Measurements from ENCODE around the gene RUNX3. TPM values are rescaled to one million over a fixed set of nuclear protein-coding genes. Genes with fewer than 3 reads are reported as not detected.
A peak's percentile ranks its signal among the peaks of the same experiment; 100 is the strongest.

RUNX3 gene
- polyA plus RNA-seq, 3 donors = 4.4 to 27.9 (median 6.7) TPM

DNA sequence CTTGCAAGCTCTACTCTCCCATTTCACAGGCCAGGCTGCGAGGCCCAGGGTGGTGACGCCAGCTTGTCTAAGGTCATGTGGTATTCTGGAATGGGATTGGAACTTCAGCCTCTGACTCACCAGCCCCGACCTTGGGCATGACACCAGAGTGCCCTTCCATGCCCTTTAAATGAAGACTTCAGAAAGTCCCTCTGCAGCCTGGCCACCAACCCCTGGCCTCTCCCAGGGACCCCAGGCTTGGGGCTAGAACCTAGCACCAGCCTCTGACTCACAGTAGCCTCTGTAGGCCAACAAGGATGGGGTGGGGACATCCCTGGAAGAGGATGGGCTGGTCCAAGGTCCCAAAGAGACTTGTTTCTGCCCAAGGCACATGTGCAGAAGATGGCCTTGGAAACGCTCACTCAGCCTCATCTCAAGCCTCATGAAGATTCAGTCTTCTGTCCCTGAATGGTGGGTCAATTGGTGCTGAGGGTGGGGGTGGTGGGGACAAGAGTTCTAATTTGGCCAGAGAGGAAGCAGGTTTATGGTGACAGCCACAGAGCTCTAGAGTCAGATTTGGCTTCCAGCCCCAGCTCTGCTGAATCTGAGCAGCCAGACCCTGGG lies 36.1 kb upstream of the RUNX3 start:
- Histone ChIP-seq H3K9ac (ENCODE audit: insufficient read depth, low read length, poor library complexity, severe bottlenecking) (no peak overlapping the region), H3K4me2 (replicated peaks; ENCODE audit: extremely low read depth, low read length, poor library complexity, severe bottlenecking) (no peak overlapping the region), H4K20me1 (ENCODE audit: insufficient read depth, low read length) (no peaks in the 10 kb centered on the region), H3K27ac (ENCODE audit: low read depth in 1 of 2, low read length in 2 of 2) (peak overlapping the region; percentile 13 to 67), H3K9me3 (replicated peaks in 1 of 2; ENCODE audit: control insufficient read depth in 1 of 2, insufficient read depth in 1 of 2, low read length in 2 of 2) (no peaks in the 10 kb centered on the region), H3K4me3 (replicated peaks in 1 of 3; ENCODE audit: low read depth in 2 of 3, low read length in 3 of 3) (no peak overlapping the region), H3K36me3 (replicated peaks in 1 of 2; ENCODE audit: control insufficient read depth in 1 of 2, insufficient read depth in 2 of 2, low read length in 2 of 2) (no peaks in the 10 kb centered on the region), H3K4me1 (ENCODE audit: control insufficient read depth in 1 of 2, insufficient read depth in 2 of 2, low read length in 2 of 2) (peaks cover 33 to 36% of the 10 kb centered on the region in 2 donors), H2AFZ (ENCODE audit: insufficient read depth, low read depth, low read length, poor library complexity, severe bottlenecking) (no peak overlapping the region), H3K27me3 (ENCODE audit: control insufficient read depth in 2 of 2, insufficient read depth in 2 of 2, low read length in 2 of 2) (no peaks in the 10 kb centered on the region), H3K79me2 (ENCODE audit: insufficient read depth, low read length) (no peaks in the 10 kb centered on the region)
- Mint-ChIP-seq H3K4me1 (peaks cover 31% of the 10 kb centered on the region), H3K9me3 (peaks cover 0 to 2% (median 0%) of the 10 kb centered on the region in 7 donors), H3K36me3 (peaks cover 2% of the 10 kb centered on the region in 2 donors), H3K4me3 (no peak overlapping the region), H3K27ac (peak overlapping the region; percentile 33 to 94 (median 82)), H3K27me3 (ENCODE audit: low read depth in 3 of 3) (peaks cover 15 to 16% (median 16%) of the 10 kb centered on the region in 3 donors)
- intact Hi-C loops (cut with micrococcal nuclease) = loop anchor here (2.0 to 5.0 kb wide), 4 partner anchors 34 to 71 kb away; partner anchors contain the start of gene RUNX3 (in 1 of the 2)
- TF ChIP-seq, protein P1, sequence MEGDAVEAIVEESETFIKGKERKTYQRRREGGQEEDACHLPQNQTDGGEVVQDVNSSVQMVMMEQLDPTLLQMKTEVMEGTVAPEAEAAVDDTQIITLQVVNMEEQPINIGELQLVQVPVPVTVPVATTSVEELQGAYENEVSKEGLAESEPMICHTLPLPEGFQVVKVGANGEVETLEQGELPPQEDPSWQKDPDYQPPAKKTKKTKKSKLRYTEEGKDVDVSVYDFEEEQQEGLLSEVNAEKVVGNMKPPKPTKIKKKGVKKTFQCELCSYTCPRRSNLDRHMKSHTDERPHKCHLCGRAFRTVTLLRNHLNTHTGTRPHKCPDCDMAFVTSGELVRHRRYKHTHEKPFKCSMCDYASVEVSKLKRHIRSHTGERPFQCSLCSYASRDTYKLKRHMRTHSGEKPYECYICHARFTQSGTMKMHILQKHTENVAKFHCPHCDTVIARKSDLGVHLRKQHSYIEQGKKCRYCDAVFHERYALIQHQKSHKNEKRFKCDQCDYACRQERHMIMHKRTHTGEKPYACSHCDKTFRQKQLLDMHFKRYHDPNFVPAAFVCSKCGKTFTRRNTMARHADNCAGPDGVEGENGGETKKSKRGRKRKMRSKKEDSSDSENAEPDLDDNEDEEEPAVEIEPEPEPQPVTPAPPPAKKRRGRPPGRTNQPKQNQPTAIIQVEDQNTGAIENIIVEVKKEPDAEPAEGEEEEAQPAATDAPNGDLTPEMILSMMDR (IDR thresholded peaks at IDR 0.05) = no peak
- WGBS (ENCODE audit: insufficient coverage) = 80% methylated on average over 1 of the region's 4 CpGs
- DNase-seq = peak; percentile 52 to 80 (median 59)

DNA sequence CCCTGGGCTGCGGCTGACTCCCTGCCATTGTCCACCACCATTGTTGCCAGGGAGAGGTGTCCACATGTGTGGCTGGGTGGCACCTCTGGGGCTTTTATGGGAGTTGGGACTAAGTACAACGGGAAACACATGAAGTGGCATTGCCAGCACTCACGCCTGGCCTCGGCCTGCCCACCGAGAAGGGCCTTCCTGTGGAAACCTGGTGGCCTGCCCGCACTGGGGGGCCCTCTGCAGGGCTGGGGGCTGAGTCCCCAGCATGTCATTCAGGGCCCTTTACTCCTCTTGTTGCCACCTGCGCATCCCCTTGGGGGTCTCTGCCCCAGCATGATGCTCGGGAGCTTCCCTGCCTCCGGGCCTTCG lies 35.5 kb upstream of the RUNX3 start:
- H2AFZ ChIP-seq (ENCODE audit: insufficient read depth, low read depth, low read length, poor library complexity, severe bottlenecking) = peak overlapping the region; percentile 60
- H3K9me3 ChIP-seq (replicated peaks in 1 of 2; ENCODE audit: control insufficient read depth in 1 of 2, insufficient read depth in 1 of 2, low read length in 2 of 2) = no peaks in the 10 kb centered on the region
- H3K4me1 ChIP-seq (ENCODE audit: control insufficient read depth in 1 of 2, insufficient read depth in 2 of 2, low read length in 2 of 2) = peaks cover 33 to 36% of the 10 kb centered on the region in 2 donors
- TF ChIP-seq, protein P1 (IDR thresholded peaks at IDR 0.05) = no peak
- H4K20me1 ChIP-seq (ENCODE audit: insufficient read depth, low read length) = no peaks in the 10 kb centered on the region
- H3K79me2 ChIP-seq (ENCODE audit: insufficient read depth, low read length) = no peaks in the 10 kb centered on the region
- intact Hi-C loops (cut with micrococcal nuclease) = loop anchor here (5.0 kb wide), 2 partner anchors 33 to 57 kb away; partner anchors contain the start of gene RUNX3 (in 1 of the 2)
- Mint-ChIP-seq H3K27ac (peak overlapping the region in 6 of 7 donors; percentile 66 to 94 (median 87)), H3K27me3 (ENCODE audit: low read depth in 3 of 3) (peaks cover 10 to 16% (median 16%) of the 10 kb centered on the region in 3 donors), H3K9me3 (peaks cover 0 to 2% (median 0%) of the 10 kb centered on the region in 7 donors), H3K4me1 (peaks cover 31% of the 10 kb centered on the region), H3K36me3 (peaks cover 2% of the 10 kb centered on the region in 2 donors), H3K4me3 (no peak overlapping the region)
- no peaks in the 10 kb centered on the region for H3K36me3 ChIP-seq (replicated peaks in 1 of 2; ENCODE audit: control insufficient read depth in 1 of 2, insufficient read depth in 2 of 2, low read length in 2 of 2)
- H3K9ac ChIP-seq (ENCODE audit: insufficient read depth, low read length, poor library complexity, severe bottlenecking) = peak overlapping the region; percentile 36
- no peak overlapping the region for H3K4me3 ChIP-seq (replicated peaks in 1 of 3; ENCODE audit: low read depth in 2 of 3, low read length in 3 of 3)
- DNase-seq = no peak
- peak overlapping the region; percentile 12 for H3K4me2 ChIP-seq (replicated peaks; ENCODE audit: extremely low read depth, low read length, poor library complexity, severe bottlenecking)
- WGBS (ENCODE audit: insufficient coverage) = 90% methylated on average over 9 of the region's 10 CpGs
- peak overlapping the region; percentile 55 to 69 for H3K27ac ChIP-seq (ENCODE audit: low read depth in 1 of 2, low read length in 2 of 2)
- no peaks in the 10 kb centered on the region for H3K27me3 ChIP-seq (ENCODE audit: control insufficient read depth in 2 of 2, insufficient read depth in 2 of 2, low read length in 2 of 2)
